Gastroesophageal sphincter (tissue), 3 donors: ENCODE data around the gene TSTD1.

ENCODE experiments used
- CTCF ChIP-seq, 4 experiments: fragments of 200-600 bp in 2 of 4; fragments of 450-650 bp in 2 of 4; sonication (generic) in 1 of 4; IDR thresholded peaks; one replicate each; pipeline ENCODE4 v1.5.1; 2017 to 2019; ENCODE audit warnings: antibody characterized with exemption in 4 of 4, mild to moderate bottlenecking in 2 of 4, moderate library complexity in 2 of 4
- EP300 ChIP-seq: sonication (generic); formaldehyde crosslinking; IDR thresholded peaks from one replicate; pipeline ENCODE4 v1.6.1; 2017; ENCODE audit warnings: antibody characterized with exemption, mild to moderate bottlenecking
- POLR2AphosphoS5 ChIP-seq: sonication (generic); formaldehyde crosslinking; IDR thresholded peaks from one replicate; pipeline ENCODE4 v1.6.1; 2017; ENCODE audit warnings: antibody characterized with exemption

- TF ChIP-seq EP300, result no peak
- TF ChIP-seq CTCF (IDR thresholded peaks at IDR 0.05), result no peak
- no peak for TF ChIP-seq POLR2AphosphoS5
These were observed 40.8 kb upstream of the TSTD1 start for GRCh38 chr1:161079436-161080110.
